Neural progenitor cell (in vitro differentiated cells): ENCODE data around the gene TMEM45A. TPM values are rescaled to one million over a fixed set of nuclear protein-coding genes. Genes with fewer than 3 reads are reported as not detected.

Experiments
- DNase-seq: peaks from one replicate; pipeline ENCODE4 v3.0.0-alpha.2; 2016; ENCODE audit warnings: low spot score
- H2AFZ ChIP-seq: fragments of 200-600 bp; sonication (generic); replicated peaks from 2 replicates; pipeline ENCODE4 v1.6.1; 2016; ENCODE audit warnings: antibody characterized with exemption
- H3F3A ChIP-seq: fragments of 200-600 bp; sonication (generic); 2 replicates; pipeline ENCODE4 v1.6.1; 2016; ENCODE audit warnings: antibody characterized with exemption, low read depth
- H3K27ac ChIP-seq: fragments of 200-600 bp; sonication (generic); 2 replicates; pipeline ENCODE4 v1.5.1; 2016; ENCODE audit warnings: mild to moderate bottlenecking
- H3K27me3 ChIP-seq: fragments of 200-600 bp; sonication (generic); 2 replicates; pipeline ENCODE4 v1.6.1; 2016; ENCODE audit warnings: mild to moderate bottlenecking, moderate library complexity
- H3K36me3 ChIP-seq: fragments of 200-600 bp; sonication (generic); 2 replicates; pipeline ENCODE4 v1.5.1; 2016
- H3K4me1 ChIP-seq: fragments of 200-600 bp; sonication (generic); 2 replicates; pipeline ENCODE4 v1.6.1; 2016; ENCODE audit warnings: mixed run types
- H3K4me2 ChIP-seq: fragments of 200-600 bp; sonication (generic); 2 replicates; pipeline ENCODE4 v1.6.1; 2016
- H3K4me3 ChIP-seq: fragments of 200-600 bp; sonication (generic); 2 replicates; pipeline ENCODE4 v1.5.1; 2016
- H3K79me2 ChIP-seq: fragments of 200-600 bp; sonication (generic); 2 replicates; pipeline ENCODE4 v1.6.1; 2016; ENCODE audit warnings: low read depth
- H3K9ac ChIP-seq: fragments of 200-600 bp; sonication (generic); 2 replicates; pipeline ENCODE4 v1.6.1; 2016
- H3K9me3 ChIP-seq: fragments of 200-600 bp; sonication (generic); 2 replicates; pipeline ENCODE4 v1.5.1; 2016; ENCODE audit warnings: low read depth
- H4K20me1 ChIP-seq: fragments of 200-600 bp; sonication (generic); 2 replicates; pipeline ENCODE4 v1.6.1; 2016; ENCODE audit warnings: low read depth
- H3K27ac Mint-ChIP-seq: 3 replicates; pipeline ENCODE4 v1.8.0; 2021; ENCODE audit warnings: mixed read lengths
- H3K27me3 Mint-ChIP-seq: 2 replicates; pipeline ENCODE4 v1.8.0; 2022; ENCODE audit warnings: low read depth, mild to moderate bottlenecking, inconsistent platforms, moderate library complexity, mixed read lengths; ENCODE audit not compliant: insufficient read depth
- H3K36me3 Mint-ChIP-seq: 3 replicates; pipeline ENCODE4 v1.8.0; 2021; ENCODE audit warnings: mixed read lengths
- H3K4me1 Mint-ChIP-seq: 3 replicates; pipeline ENCODE4 v1.8.0; 2021; ENCODE audit warnings: mixed read lengths
- H3K4me3 Mint-ChIP-seq: 3 replicates; pipeline ENCODE4 v1.8.0; 2021; ENCODE audit warnings: mild to moderate bottlenecking, moderate library complexity, mixed read lengths
- H3K9me3 Mint-ChIP-seq: 3 replicates; pipeline ENCODE4 v1.8.0; 2020; ENCODE audit warnings: mixed read lengths
- CTCF ChIP-seq: fragments of 200-600 bp; sonication (generic); IDR thresholded peaks from 2 replicates; pipeline ENCODE4 v1.5.1; 2017; ENCODE audit warnings: antibody characterized with exemption, mild to moderate bottlenecking
- EZH2 ChIP-seq: fragments of 200-600 bp; sonication (generic); IDR thresholded peaks from 2 replicates; pipeline ENCODE4 v1.6.1; 2017; ENCODE audit warnings: antibody characterized with exemption, mild to moderate bottlenecking, moderate library complexity
- EZH2phosphoT487 ChIP-seq: fragments of 200-600 bp; sonication (generic); IDR thresholded peaks from 2 replicates; pipeline ENCODE4 v1.6.1; 2017; ENCODE audit warnings: antibody characterized with exemption
- total RNA-seq: library from RNA; depleted of rRNA; stranded (reverse); fragments of >200 nt; gene quantifications from 2 replicates; pipeline ENCODE4 v1.2.3, GENCODE V29; 2015; ENCODE audit warnings: low replicate concordance

TMEM45A gene
- total RNA-seq, 1 donor from 2014 or later: 82.7 TPM

- no peak overlapping the region for H3K27ac Mint-ChIP-seq
Observed at GRCh38 chr3:100560426-100560825, 68.0 kb downstream of the TMEM45A start.

GRCh38 chr3:100561459-100562158 lies 69.2 kb downstream of the TMEM45A start:
- Histone ChIP-seq H4K20me1 (no peaks in the 10 kb centered on the region), H2AFZ (no peak overlapping the region), H3K27me3 (no peaks in the 10 kb centered on the region), H3K4me3 (no peak overlapping the region), H3K4me1 (peaks cover 36% of the 10 kb centered on the region), H3K4me2 (peak overlapping the region; percentile 61), H3K36me3 (no peaks in the 10 kb centered on the region), H3K79me2 (no peaks in the 10 kb centered on the region), H3F3A (peaks cover 24% of the 10 kb centered on the region), H3K9ac (no peak overlapping the region), H3K27ac (peak overlapping the region; percentile 95), H3K9me3 (no peaks in the 10 kb centered on the region)
- peaks cover 4% of the 10 kb centered on the region for H3K36me3 Mint-ChIP-seq
- no peak overlapping the region for H3K27ac Mint-ChIP-seq
- no peaks in the 10 kb centered on the region for H3K27me3 Mint-ChIP-seq
- DNase-seq: peak; percentile 74
- no peak overlapping the region for H3K4me3 Mint-ChIP-seq
- H3K4me1 Mint-ChIP-seq: peaks cover 5% of the 10 kb centered on the region
- TF ChIP-seq EZH2phosphoT487 (no peak), CTCF (no peak), EZH2 (no peak)
- no peaks in the 10 kb centered on the region for H3K9me3 Mint-ChIP-seq

More at GRCh38 chr3:100560426-100560825, 68.0 kb downstream of the TMEM45A start:
- H3K4me2 ChIP-seq: no peak overlapping the region
- H3K9ac ChIP-seq: no peak overlapping the region
- H3K4me3 Mint-ChIP-seq: no peak overlapping the region
- peaks cover 36% of the 10 kb centered on the region for H3K4me1 ChIP-seq
- H3K27me3 ChIP-seq: no peaks in the 10 kb centered on the region
- H3K36me3 Mint-ChIP-seq: peaks cover 4% of the 10 kb centered on the region
- H3K27me3 Mint-ChIP-seq: no peaks in the 10 kb centered on the region
- no peaks in the 10 kb centered on the region for H3K36me3 ChIP-seq
- no peak for DNase-seq
- no peak overlapping the region for H2AFZ ChIP-seq
- no peaks in the 10 kb centered on the region for H4K20me1 ChIP-seq
- H3K4me1 Mint-ChIP-seq: peaks cover 5% of the 10 kb centered on the region
- no peaks in the 10 kb centered on the region for H3K79me2 ChIP-seq
- peaks cover 24% of the 10 kb centered on the region for H3F3A ChIP-seq
- H3K9me3 Mint-ChIP-seq: no peaks in the 10 kb centered on the region
- no peak overlapping the region for H3K4me3 ChIP-seq
- TF ChIP-seq EZH2phosphoT487 (no peak), EZH2 (no peak), CTCF (no peak)
- H3K9me3 ChIP-seq: no peaks in the 10 kb centered on the region
- no peak overlapping the region for H3K27ac ChIP-seq

GRCh38 chr3:100562224-100562857 lies 69.9 kb downstream of the TMEM45A start:
- Histone ChIP-seq H3K27me3 (no peaks in the 10 kb centered on the region), H3K4me3 (no peak overlapping the region), H3K27ac (peak overlapping the region; percentile 95), H3K9ac (no peak overlapping the region), H3K79me2 (no peaks in the 10 kb centered on the region), H3K4me2 (peak overlapping the region; percentile 61), H3F3A (peaks cover 24% of the 10 kb centered on the region), H4K20me1 (no peaks in the 10 kb centered on the region), H3K4me1 (peaks cover 36% of the 10 kb centered on the region), H3K36me3 (no peaks in the 10 kb centered on the region), H3K9me3 (no peaks in the 10 kb centered on the region), H2AFZ (no peak overlapping the region)
- TF ChIP-seq EZH2 (no peak), CTCF (no peak), EZH2phosphoT487 (no peak)
- no peak overlapping the region for H3K4me3 Mint-ChIP-seq
- peaks cover 4% of the 10 kb centered on the region for H3K36me3 Mint-ChIP-seq
- H3K27ac Mint-ChIP-seq: no peak overlapping the region
- peaks cover 5% of the 10 kb centered on the region for H3K4me1 Mint-ChIP-seq
- H3K9me3 Mint-ChIP-seq: no peaks in the 10 kb centered on the region
- DNase-seq: peak; percentile 58
- H3K27me3 Mint-ChIP-seq: no peaks in the 10 kb centered on the region
